Calu3 (cell line): ENCODE measurements around the gene TMEM43. TPM values are rescaled to one million over a fixed set of nuclear protein-coding genes. Genes with fewer than 3 reads are reported as not detected.

Experiments
- BruUV-seq: library from RNA; stranded (reverse); fragments of 400-500 nt; replicated peaks from 2 replicates; lab custom pipeline; 2021; lab: Mats Ljungman, UMichigan
- CTCF ChIA-PET: fragments of 300-600 bp; sonication (Branson Sonifier 250); formaldehyde crosslinking; loops from one replicate; lab custom pipeline; 2022; ENCODE audit warnings: antibody characterized with exemption; lab: Charles Lee
- DNase-seq: peaks from one replicate; pipeline ENCODE4 v3.0.0; 2022
- H3K27ac Mint-ChIP-seq: one replicate; pipeline ENCODE4 v1.8.0; 2022; ENCODE audit warnings: mixed read lengths; ENCODE audit not compliant: unreplicated experiment
- H3K27me3 Mint-ChIP-seq: one replicate; pipeline ENCODE4 v1.8.0; 2022; ENCODE audit warnings: mixed read lengths; ENCODE audit not compliant: unreplicated experiment
- H3K36me3 Mint-ChIP-seq: one replicate; pipeline ENCODE4 v1.8.0; 2022; ENCODE audit warnings: mild to moderate bottlenecking, moderate library complexity, mixed read lengths; ENCODE audit not compliant: insufficient read depth, unreplicated experiment
- H3K4me1 Mint-ChIP-seq: one replicate; pipeline ENCODE4 v1.8.0; 2022; ENCODE audit warnings: mild to moderate bottlenecking, low read depth, mixed read lengths; ENCODE audit not compliant: unreplicated experiment
- H3K4me3 Mint-ChIP-seq: one replicate; pipeline ENCODE4 v1.8.0; 2022; ENCODE audit warnings: mild to moderate bottlenecking, low read depth, moderate library complexity, mixed read lengths; ENCODE audit not compliant: unreplicated experiment
- H3K9me3 Mint-ChIP-seq: one replicate; pipeline ENCODE4 v1.8.0; 2022; ENCODE audit warnings: low read depth, mixed read lengths; ENCODE audit not compliant: unreplicated experiment
- intact Hi-C: fragments of 100-400 bp; cut with micrococcal nuclease; formaldehyde crosslinking; loops from one replicate; pipeline ENCODE4 v1.10.0; 2022; ENCODE audit not compliant: unreplicated experiment
- total RNA-seq: library from RNA; stranded (reverse); gene quantifications from 2 replicates; pipeline ENCODE4 v1.2.3, GENCODE V29; 2022
- TF ChIP-seq, protein P1 (sequence below): fragments of 200-600 bp; IDR thresholded peaks from one replicate; pipeline ENCODE4 v1.8.0; 2022; ENCODE audit warnings: antibody characterized with exemption; ENCODE audit not compliant: unreplicated experiment

The TMEM43 gene
- total RNA-seq, 1 experiment from 2014 or later = 56.2 TPM

DNA sequence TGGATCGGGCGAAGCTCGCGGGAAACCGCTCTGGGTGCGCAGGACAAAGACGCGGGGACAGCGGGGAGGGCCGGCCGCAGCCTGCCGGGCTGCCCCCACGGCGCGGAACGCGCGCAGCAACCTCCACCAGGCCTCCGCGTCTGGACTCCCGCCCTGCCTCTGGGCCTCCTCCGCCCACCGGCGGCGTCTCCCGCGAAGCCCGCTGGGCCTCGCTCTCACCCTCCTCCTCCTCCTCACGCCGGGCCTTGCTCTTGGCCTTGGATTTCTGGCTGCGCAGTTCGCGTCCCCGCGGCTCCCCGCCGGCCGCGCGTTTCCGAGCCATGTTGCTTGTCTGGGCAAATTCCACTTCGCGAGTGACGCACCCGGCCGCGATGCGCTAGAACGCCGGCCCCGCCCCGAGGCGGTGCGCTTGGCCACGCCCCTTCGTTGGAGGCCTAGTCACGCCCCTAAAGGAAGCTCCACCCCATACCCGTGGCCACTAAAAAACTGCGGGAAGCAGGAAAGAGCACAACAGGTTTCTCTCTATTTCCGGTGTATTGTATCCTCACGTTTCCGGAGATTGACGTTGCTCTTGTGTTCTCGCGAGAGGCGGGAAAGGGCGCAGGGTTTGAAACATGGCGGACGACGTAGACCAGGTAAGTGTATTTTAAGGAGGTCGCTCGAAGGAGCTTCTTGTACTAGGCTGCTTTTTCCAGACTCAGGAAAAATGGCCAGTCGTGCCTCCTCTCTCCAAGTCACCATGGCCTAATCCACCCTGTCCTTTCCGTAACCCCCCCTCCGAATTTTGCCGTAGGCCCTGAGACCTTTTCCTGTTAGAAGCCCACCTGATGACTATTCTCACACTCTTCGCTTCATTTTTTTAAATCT lies 53.6 kb downstream of the TMEM43 start, which contains the start of the genes LSM3 and XPC:
Gene LSM3 (plus strand): TSS at position 571 of the 867 bp plus-strand sequence. CDS start 44 bp downstream, at position 615.
Gene XPC (minus strand): TSS at position 355 of the 867 bp plus-strand sequence. CDS start 33 bp downstream, at position 322.
- peaks cover 32% of the 10 kb centered on the region for H3K4me1 Mint-ChIP-seq

DNA sequence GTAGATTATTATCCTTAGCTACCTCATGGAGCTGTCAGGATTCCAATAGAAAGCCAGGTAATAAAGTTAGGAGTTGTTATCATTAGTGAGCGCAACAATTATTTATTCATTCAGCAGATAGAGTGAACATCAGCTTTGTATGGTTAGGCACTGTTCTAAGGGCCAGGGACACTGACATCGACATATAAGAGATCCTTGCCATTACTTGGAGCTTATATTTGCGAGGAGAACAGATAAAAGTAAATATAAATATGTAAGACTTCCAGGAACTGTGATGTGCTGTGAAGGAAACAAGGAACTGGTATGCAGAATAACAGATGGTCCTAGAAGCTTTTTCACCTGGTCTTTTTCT lies 54.2 kb downstream of the TMEM43 start:
- H3K36me3 Mint-ChIP-seq = peaks cover 35% of the 10 kb centered on the region
- intact Hi-C loops = loop anchor here (2.0 kb wide), 1 partner anchor 34 kb away; no protein-coding TSS in a partner anchor
- H3K4me3 Mint-ChIP-seq = peak overlapping the region; percentile 97
- CTCF ChIA-PET = interaction anchor here (0.5 to 1.8 kb wide), 8 partner anchors 10 to 282 kb away, joined by 3 to 8 read pairs (median 4); partner anchors contain the start of genes CHCHD4 and TMEM43
- no peak for DNase-seq
- H3K9me3 Mint-ChIP-seq = no peaks in the 10 kb centered on the region
- H3K4me1 Mint-ChIP-seq = peaks cover 32% of the 10 kb centered on the region
- TF ChIP-seq, protein P1, sequence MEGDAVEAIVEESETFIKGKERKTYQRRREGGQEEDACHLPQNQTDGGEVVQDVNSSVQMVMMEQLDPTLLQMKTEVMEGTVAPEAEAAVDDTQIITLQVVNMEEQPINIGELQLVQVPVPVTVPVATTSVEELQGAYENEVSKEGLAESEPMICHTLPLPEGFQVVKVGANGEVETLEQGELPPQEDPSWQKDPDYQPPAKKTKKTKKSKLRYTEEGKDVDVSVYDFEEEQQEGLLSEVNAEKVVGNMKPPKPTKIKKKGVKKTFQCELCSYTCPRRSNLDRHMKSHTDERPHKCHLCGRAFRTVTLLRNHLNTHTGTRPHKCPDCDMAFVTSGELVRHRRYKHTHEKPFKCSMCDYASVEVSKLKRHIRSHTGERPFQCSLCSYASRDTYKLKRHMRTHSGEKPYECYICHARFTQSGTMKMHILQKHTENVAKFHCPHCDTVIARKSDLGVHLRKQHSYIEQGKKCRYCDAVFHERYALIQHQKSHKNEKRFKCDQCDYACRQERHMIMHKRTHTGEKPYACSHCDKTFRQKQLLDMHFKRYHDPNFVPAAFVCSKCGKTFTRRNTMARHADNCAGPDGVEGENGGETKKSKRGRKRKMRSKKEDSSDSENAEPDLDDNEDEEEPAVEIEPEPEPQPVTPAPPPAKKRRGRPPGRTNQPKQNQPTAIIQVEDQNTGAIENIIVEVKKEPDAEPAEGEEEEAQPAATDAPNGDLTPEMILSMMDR = no peak
- peak overlapping the region; percentile 90 for H3K27ac Mint-ChIP-seq
- TSS peak; percentile 85 for BruUV-seq
- H3K27me3 Mint-ChIP-seq = no peaks in the 10 kb centered on the region

More for the DNA sequence above, 53.6 kb downstream of the TMEM43 start, which contains the start of the genes LSM3 and XPC:
- DNase-seq = peak; percentile 95
- TF ChIP-seq, protein P1 = no peak
- H3K27me3 Mint-ChIP-seq = no peaks in the 10 kb centered on the region
- H3K9me3 Mint-ChIP-seq = no peaks in the 10 kb centered on the region
- peak within 1 kb of the TSS; percentile 97 for H3K4me3 Mint-ChIP-seq
- intact Hi-C loops = loop anchor here (2.0 kb wide), 1 partner anchor 34 kb away; no protein-coding TSS in a partner anchor
- CTCF ChIA-PET = interaction anchor here (0.5 to 1.8 kb wide), 8 partner anchors 11 to 282 kb away, joined by 3 to 8 read pairs (median 4); partner anchors contain the start of genes CHCHD4 and TMEM43
- H3K36me3 Mint-ChIP-seq = peaks cover 35% of the 10 kb centered on the region
- H3K27ac Mint-ChIP-seq = peak within 1 kb of the TSS; percentile 90
- BruUV-seq = no TSS peak

DNA sequence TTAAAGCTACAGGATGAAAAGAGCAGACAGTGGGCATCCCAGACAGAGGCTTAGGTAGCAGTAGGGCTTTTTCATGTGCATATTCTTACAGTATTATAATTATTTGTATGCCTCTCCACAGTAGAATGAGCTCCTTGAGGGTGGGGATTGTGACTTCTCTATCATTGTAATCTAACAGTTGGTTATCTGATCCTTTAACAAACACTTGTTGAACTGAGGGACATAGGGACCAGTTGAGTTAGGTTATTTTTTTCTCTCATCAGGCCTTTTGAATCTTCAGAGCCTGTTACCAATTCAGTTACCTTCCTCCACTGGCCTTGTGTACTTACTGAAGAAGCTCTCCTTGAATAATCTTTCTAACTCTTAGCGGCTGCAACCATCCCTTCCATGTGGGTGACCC lies 54.9 kb downstream of the TMEM43 start:
- peak overlapping the region; percentile 97 for H3K4me3 Mint-ChIP-seq
- DNase-seq = no peak
- H3K4me1 Mint-ChIP-seq = peaks cover 30% of the 10 kb centered on the region
- no peaks in the 10 kb centered on the region for H3K27me3 Mint-ChIP-seq
- intact Hi-C loops = loop anchor here (2.0 kb wide), 1 partner anchor 35 kb away; no protein-coding TSS in a partner anchor
- H3K27ac Mint-ChIP-seq = peak overlapping the region; percentile 90
- TF ChIP-seq, protein P1 = no peak
- CTCF ChIA-PET = interaction anchor here (0.6 to 1.8 kb wide), 2 partner anchors 47 to 190 kb away, joined by 3 to 4 read pairs; no protein-coding TSS in a partner anchor
- peaks cover 35% of the 10 kb centered on the region for H3K36me3 Mint-ChIP-seq
- no peaks in the 10 kb centered on the region for H3K9me3 Mint-ChIP-seq
- BruUV-seq = no TSS peak

DNA sequence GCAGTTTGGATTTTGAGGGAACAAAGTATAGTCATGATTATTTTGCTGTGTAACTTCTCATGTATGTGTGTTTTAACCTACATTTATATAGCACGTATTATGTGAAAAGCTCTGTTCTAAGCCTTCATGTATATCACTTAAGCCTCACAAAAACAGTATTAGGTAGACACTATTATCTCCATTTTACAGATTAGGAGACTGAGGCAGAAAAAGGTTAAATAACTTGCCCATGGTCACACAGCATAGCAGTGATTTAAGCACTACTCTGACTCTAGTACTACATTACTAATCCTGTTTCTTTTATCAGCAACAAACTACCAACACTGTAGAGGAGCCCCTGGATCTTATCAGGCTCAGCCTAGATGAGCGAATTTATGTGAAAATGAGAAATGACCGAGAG lies 56.4 kb downstream of the TMEM43 start:
- Mint-ChIP-seq H3K9me3 (no peaks in the 10 kb centered on the region), H3K27me3 (no peaks in the 10 kb centered on the region), H3K4me3 (no peak overlapping the region), H3K4me1 (peaks cover 21% of the 10 kb centered on the region), H3K27ac (no peak overlapping the region), H3K36me3 (peaks cover 35% of the 10 kb centered on the region)
- no peak for DNase-seq
- BruUV-seq = no TSS peak
- CTCF ChIA-PET = interaction anchor here (0.7 kb wide), 1 partner anchor 22 kb away, joined by 4 read pairs; no protein-coding TSS in a partner anchor
- TF ChIP-seq, protein P1 = no peak
- intact Hi-C loops = no loop called here
